HepG2 (cell line): ENCODE data around the gene TRPC1. TPM values are rescaled to one million over a fixed set of nuclear protein-coding genes. Genes with fewer than 3 reads are reported as not detected.

Source experiments
- ATM ChIP-seq: fragments of 450-650 bp; IDR thresholded peaks from 2 replicates; pipeline ENCODE4 v1.7.1; 2017; ENCODE audit warnings: mild to moderate bottlenecking, borderline replicate concordance
- DMAP1 ChIP-seq: IDR thresholded peaks from 2 replicates; pipeline ENCODE4 v1.6.1; 2016
- DPF2 ChIP-seq: sonication (generic); formaldehyde crosslinking; IDR thresholded peaks from 2 replicates; pipeline ENCODE4 v1.4.0; 2020; ENCODE audit warnings: mild to moderate bottlenecking, low read depth, missing genetic modification reagents, borderline replicate concordance
- FOXJ3 ChIP-seq: sonication (generic); formaldehyde crosslinking; IDR thresholded peaks from 2 replicates; pipeline ENCODE4 v1.4.0; 2020; ENCODE audit warnings: missing genetic modification reagents, mild to moderate bottlenecking, borderline replicate concordance
- GPBP1L1 ChIP-seq: sonication (generic); formaldehyde crosslinking; IDR thresholded peaks from 2 replicates; pipeline ENCODE4 v1.5.0; 2020; ENCODE audit warnings: mild to moderate bottlenecking, missing genetic modification reagents
- HIVEP1 ChIP-seq: sonication (generic); formaldehyde crosslinking; IDR thresholded peaks from 2 replicates; pipeline ENCODE4 v1.4.0; 2020; ENCODE audit warnings: mild to moderate bottlenecking, missing genetic modification reagents
- PHF20 ChIP-seq: sonication (generic); formaldehyde crosslinking; IDR thresholded peaks from 2 replicates; pipeline ENCODE4 v1.5.0; 2020; ENCODE audit warnings: mild to moderate bottlenecking, missing genetic modification reagents
- PLRG1 ChIP-seq: fragments of 450-650 bp; conservative IDR thresholded peaks from 2 replicates; pipeline ENCODE4 v1.6.1; 2016
- RBM39 ChIP-seq: fragments of 200-400 bp; formaldehyde crosslinking; IDR thresholded peaks from one replicate; pipeline ENCODE4 v1.6.1; 2018; ENCODE audit warnings: antibody characterized with exemption, mild to moderate bottlenecking, low read depth, low read length; ENCODE audit not compliant: poor library complexity, severe bottlenecking
- RFX1 ChIP-seq: fragments of 450-650 bp; IDR thresholded peaks from 2 replicates; pipeline ENCODE4 v1.6.1; 2017
- RNF2 ChIP-seq: fragments of 450-650 bp; conservative IDR thresholded peaks from 2 replicates; pipeline ENCODE4 v1.6.1; 2016; ENCODE audit warnings: low read depth
- SOX6 ChIP-seq, 2 experiments: fragments of 450-650 bp in 1 of 2; sonication (generic) in 1 of 2; formaldehyde crosslinking in 1 of 2; IDR thresholded peaks; 2 replicates each; pipeline versions ENCODE4 v1.4.0 to v1.6.1; 2017 to 2020; ENCODE audit warnings: antibody characterized with exemption in 1 of 2, mild to moderate bottlenecking in 1 of 2, missing genetic modification reagents in 1 of 2
- TCF7L2 ChIP-seq: IDR thresholded peaks from 2 replicates; pipeline ENCODE4 v1.6.1; 2011; ENCODE audit warnings: mild to moderate bottlenecking, low read depth, low read length, moderate library complexity
- TOPORS ChIP-seq: sonication (generic); formaldehyde crosslinking; IDR thresholded peaks from 2 replicates; pipeline ENCODE4 v1.8.0; 2023; ENCODE audit warnings: mild to moderate bottlenecking, missing genetic modification reagents
- ZFP1 ChIP-seq: IDR thresholded peaks from 2 replicates; pipeline ENCODE4 v1.6.1; 2016
- ZMYM4 ChIP-seq: sonication (generic); formaldehyde crosslinking; IDR thresholded peaks from 2 replicates; pipeline ENCODE4 v1.8.1; 2023; ENCODE audit warnings: mild to moderate bottlenecking, missing genetic modification reagents
- ZNF335 ChIP-seq: sonication (generic); formaldehyde crosslinking; IDR thresholded peaks from 2 replicates; pipeline ENCODE4 v1.4.0; 2020; ENCODE audit warnings: missing genetic modification reagents
- ZNF512B ChIP-seq: sonication (generic); formaldehyde crosslinking; IDR thresholded peaks from 2 replicates; pipeline ENCODE4 v1.5.1; 2020; ENCODE audit warnings: missing genetic modification reagents, mild to moderate bottlenecking, borderline replicate concordance
- ZNF546 ChIP-seq: sonication (generic); formaldehyde crosslinking; conservative IDR thresholded peaks from 2 replicates; pipeline ENCODE4 v1.8.1; 2023; ENCODE audit warnings: mild to moderate bottlenecking, missing genetic modification reagents
- ZNF768 ChIP-seq: sonication (generic); formaldehyde crosslinking; IDR thresholded peaks from 2 replicates; pipeline ENCODE4 v1.4.0; 2020; ENCODE audit warnings: missing genetic modification reagents
- ZNF784 ChIP-seq: sonication (generic); formaldehyde crosslinking; IDR thresholded peaks from 2 replicates; pipeline ENCODE4 v1.5.1; 2020; ENCODE audit warnings: missing genetic modification reagents, mild to moderate bottlenecking, borderline replicate concordance
- ZSCAN9 ChIP-seq: IDR thresholded peaks from 2 replicates; pipeline ENCODE4 v1.6.1; 2016; ENCODE audit warnings: borderline replicate concordance
- polyA plus RNA-seq, 8 experiments: library from polyadenylated mRNA; depleted of rRNA in 3 of 8; stranded (reverse) in 7 of 8; unstranded in 1 of 8; fragments of >200 nt; fragmentation: Illumina TruSeq in 4 of 8; extraction: Trizol in 4 of 8; gene quantifications; 2 replicates each; pipeline versions ENCODE4 v1.2.1 to v1.2.3, GENCODE V29; 2011 to 2016; ENCODE audit warnings: low read depth in 4 of 8, missing spikeins in 1 of 8, mixed read lengths in 1 of 8; ENCODE audit not compliant: insufficient read depth in 1 of 8
- total RNA-seq, 5 experiments: library from RNA; depleted of rRNA; stranded (reverse); fragments of >200 nt; fragmentation: Illumina TruSeq; extraction: Trizol; gene quantifications; 2 replicates each; pipeline ENCODE4 v1.2.3, GENCODE V29; 2016; ENCODE audit warnings: low read depth in 1 of 5
- TF ChIP-seq, protein P1 (sequence below): sonication (generic); formaldehyde crosslinking; conservative IDR thresholded peaks from 2 replicates; pipeline ENCODE4 v1.4.0; 2020; ENCODE audit warnings: missing genetic modification reagents

Gene TRPC1
- total and polyA plus RNA-seq, 2 of the 13 experiments (the other 11 are each of a cell fraction or from before 2014, with no cell fraction given): 10.8 to 13.1 TPM

- TF ChIP-seq, protein P1, sequence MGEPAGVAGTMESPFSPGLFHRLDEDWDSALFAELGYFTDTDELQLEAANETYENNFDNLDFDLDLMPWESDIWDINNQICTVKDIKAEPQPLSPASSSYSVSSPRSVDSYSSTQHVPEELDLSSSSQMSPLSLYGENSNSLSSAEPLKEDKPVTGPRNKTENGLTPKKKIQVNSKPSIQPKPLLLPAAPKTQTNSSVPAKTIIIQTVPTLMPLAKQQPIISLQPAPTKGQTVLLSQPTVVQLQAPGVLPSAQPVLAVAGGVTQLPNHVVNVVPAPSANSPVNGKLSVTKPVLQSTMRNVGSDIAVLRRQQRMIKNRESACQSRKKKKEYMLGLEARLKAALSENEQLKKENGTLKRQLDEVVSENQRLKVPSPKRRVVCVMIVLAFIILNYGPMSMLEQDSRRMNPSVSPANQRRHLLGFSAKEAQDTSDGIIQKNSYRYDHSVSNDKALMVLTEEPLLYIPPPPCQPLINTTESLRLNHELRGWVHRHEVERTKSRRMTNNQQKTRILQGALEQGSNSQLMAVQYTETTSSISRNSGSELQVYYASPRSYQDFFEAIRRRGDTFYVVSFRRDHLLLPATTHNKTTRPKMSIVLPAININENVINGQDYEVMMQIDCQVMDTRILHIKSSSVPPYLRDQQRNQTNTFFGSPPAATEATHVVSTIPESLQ (CRISPR knock-in tag): no peak
- TF ChIP-seq FOXJ3 (CRISPR knock-in tag) (no peak), GPBP1L1 (no peak), SOX6 (IDR thresholded peaks at IDR 0.05) (no peak), SOX6 (CRISPR knock-in tag; IDR thresholded peaks at IDR 0.05) (no peak), ZMYM4 (CRISPR knock-in tag) (no peak; the same call in 1 of the 2 replicates), PHF20 (CRISPR knock-in tag) (no peak), ZFP1 (CRISPR knock-in tag) (no peak), ZNF335 (CRISPR knock-in tag) (no peak), RBM39 (peak; percentile 88), DPF2 (CRISPR knock-in tag) (no peak), ZSCAN9 (no peak), ZNF768 (CRISPR knock-in tag) (no peak), ZNF784 (CRISPR knock-in tag) (no peak; the same call in 1 of the 2 replicates), RFX1 (no peak), RNF2 (no peak), TOPORS (no peak), HIVEP1 (CRISPR knock-in tag) (no peak), ZNF512B (CRISPR knock-in tag) (no peak), PLRG1 (no peak), TCF7L2 (no peak), ATM (no peak), ZNF546 (CRISPR knock-in tag) (no peak), DMAP1 (peak; percentile 88; the same call in 1 of the 2 replicates)
Observed at GRCh38 chr3:142723968-142724681, at the start of gene TRPC1 (continued).
